ENCODE results near the gene IDH3G.

DNA sequence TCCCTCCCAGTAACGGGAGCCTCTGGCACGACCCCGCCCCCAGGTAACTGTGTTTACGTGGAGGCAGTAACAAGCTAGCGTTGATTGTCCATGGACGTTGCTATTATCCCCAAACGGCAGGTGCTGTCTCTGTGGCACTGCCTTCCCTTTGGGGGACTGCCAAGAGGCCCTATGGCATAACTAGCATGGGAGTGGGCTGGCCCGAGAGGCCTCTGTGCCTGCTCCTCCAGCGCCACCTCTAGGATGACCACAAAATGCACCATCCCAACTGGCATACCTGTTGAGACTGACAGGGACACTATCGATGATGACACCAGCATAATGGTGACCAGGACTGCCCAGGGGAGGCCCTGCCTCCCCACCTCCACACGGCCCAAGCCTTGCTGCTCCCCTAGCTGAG is 11.9 kb downstream of the IDH3G start:
- no peak for TF ChIP-seq EZH2 (IDR thresholded peaks at IDR 0.05)
- no peak for TF ChIP-seq POLR2AphosphoS5 (IDR thresholded peaks at IDR 0.05; ENCODE audit: borderline replicate concordance, low read depth, low read length)
- TF ChIP-seq FOXP2 (optimal IDR thresholded peaks at IDR 0.05; ENCODE audit: control extremely low read depth, extremely low read length, insufficient read depth) = no peak
